GM18868 (cell line): ENCODE data around the gene SIRT6.
"Not testable (repeated sequence)": the region's sequence is repeated elsewhere in the genome, so short reads cannot be mapped to it uniquely, and the experiment has no call there.

Experiments
- ATAC-seq: cut with Tn5 transposase; IDR thresholded peaks from one replicate; pipeline ENCODE4 v1.9.1; 2021; ENCODE audit warnings: mild to moderate bottlenecking, moderate library complexity; ENCODE audit not compliant: unreplicated experiment

SIRT6 gene

DNA sequence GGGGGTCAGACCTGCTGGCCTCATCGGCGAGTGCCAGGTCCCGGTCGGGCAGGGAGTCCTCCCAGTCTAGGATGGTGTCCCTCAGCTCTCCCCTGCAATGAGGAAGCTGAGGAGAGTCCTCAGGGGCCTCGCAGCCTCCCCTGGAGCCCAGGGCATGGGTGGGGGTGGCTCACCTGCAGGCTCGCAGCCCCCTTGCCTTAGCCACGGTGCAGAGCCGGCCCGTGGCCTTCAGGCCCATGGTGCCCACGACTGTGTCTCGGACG is 6.8 kb downstream of the SIRT6 start:
- ATAC-seq: no peak

DNA sequence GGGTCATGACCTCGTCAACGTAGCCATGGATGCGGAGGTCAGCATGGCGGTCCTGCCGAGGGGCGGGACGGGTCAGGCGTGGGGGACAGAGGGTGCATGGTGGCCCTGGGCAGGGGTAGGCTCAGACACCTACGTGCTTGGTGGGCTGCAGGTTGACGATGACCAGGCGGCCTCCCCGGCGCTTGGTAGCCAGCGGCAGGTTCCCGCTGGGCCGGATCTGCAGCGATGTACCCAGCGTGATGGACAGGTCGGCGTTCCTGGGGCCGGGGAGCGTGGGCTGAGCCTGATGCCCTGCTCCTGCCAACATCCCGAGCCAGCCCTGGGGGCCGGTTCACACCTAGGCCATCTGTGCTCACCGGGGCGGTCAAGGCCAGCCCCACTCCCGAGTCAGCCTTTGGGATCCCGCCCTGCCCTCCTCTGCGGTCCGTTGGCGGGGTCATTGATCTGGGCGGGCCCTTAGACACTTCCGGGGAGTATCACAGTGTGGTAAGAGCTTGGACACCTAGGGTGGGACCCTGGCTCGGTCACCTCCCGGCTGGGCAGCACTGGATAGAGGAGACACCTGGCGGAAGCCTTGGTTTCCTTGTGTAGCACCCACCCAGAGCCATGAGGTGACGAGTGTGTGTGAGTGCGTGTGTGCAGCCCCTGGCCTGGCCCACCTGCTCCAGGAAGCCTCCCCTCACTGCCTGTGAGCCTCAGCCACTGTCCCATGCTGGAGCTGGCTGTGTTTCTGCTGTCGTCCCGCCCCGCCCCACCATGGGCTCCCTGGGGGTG is 7.3 kb downstream of the SIRT6 start:
- no peak for ATAC-seq

DNA sequence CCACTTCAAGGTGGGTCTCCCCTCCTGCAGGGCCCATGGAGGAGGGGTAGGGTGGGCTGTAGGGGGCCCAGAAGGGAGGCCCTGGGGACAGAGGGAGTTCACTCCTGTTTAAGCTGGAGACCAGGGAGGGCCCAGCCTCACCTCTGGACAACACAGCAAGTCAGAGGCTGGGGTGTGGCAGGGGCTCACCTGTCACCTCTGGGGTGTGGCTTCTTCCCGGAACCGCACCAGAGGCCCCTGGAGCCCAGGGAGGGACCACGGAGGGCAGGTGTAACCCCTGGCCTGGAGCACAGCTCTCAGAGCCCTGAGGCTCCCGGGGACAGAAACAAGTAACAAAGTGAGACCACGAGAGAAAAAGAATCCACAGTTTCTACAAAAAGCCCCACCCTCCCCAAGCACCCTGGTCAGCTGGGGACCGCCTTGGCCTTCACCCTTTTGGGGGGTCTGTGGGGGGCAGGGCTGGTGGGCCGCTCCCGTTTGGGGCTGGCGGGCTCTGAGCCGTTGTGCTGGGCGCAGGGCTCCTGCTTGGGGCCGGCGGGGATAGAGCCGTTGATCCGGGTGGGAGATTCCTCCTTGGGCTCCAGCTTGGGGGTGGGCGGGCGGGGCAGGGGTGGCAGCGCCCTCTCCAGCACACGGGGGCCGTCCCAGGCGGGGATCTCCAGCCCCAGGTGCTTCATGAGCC is 8.0 kb downstream of the SIRT6 start:
- no peak for ATAC-seq

DNA sequence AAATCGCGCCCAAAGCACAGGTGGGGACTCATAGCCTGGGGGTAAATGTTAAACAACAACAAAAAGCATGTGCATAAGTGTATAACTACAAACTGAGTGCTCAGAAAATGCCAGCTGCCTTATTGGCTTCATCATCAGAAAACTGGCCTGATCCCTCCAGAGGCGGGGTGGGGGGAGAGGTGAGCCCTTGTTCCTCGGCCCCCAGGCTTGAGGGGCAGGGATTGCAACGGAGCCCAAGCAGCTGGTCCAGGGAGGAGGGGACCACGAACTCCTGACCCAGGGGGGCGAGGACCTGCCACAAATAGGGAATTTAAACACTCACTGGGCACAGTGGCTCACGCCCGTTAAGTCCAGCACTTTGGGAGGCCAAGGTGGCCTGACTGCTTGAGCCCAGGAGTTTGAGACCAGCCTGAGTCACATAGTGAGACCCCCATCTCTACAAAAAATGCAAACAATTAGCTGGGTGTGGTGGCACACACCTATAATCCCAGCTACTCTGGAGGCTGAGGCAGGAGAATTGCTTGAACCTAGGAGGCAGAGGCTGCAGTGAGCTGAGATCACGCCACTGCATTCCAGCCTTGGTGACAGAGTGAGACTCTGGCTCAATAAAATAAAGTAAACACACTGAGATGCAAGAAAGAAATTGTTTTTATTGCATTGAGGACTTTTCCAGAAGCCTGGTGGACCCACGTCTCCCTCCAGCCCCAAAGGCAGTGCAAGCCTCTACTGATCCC is 8.7 kb downstream of the SIRT6 start:
- no peak for ATAC-seq

DNA sequence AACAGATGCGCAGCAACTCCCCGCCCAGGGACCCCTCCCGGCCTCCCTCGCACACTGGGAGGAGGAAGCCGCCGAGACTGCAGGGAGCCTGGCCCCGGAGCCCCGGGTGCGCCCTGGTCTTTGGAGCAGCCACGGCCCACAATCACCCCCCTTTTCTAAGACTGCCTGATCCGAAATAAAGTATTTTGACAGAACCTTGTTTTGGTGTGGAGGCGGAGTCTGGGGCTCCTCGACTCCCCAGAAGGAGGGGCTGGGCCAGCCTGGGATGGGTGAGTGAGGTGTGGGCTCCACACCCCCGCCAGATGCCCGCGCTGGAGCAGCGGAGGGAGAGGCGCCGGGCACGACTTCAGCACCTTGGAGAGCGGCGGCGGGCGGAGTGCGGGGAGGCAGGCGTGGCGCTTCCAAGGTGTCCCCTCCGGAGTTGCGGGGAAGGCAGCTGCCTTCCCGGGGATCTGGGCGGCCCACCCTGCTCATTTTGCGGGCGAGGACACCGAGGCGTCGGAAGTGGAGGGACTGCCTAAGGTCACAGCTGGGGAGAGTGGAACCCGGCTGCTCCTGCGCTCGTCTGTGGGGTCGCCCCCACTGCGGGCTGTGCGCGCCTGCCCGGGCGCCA is 9.4 kb downstream of the SIRT6 start:
- ATAC-seq: no peak

DNA sequence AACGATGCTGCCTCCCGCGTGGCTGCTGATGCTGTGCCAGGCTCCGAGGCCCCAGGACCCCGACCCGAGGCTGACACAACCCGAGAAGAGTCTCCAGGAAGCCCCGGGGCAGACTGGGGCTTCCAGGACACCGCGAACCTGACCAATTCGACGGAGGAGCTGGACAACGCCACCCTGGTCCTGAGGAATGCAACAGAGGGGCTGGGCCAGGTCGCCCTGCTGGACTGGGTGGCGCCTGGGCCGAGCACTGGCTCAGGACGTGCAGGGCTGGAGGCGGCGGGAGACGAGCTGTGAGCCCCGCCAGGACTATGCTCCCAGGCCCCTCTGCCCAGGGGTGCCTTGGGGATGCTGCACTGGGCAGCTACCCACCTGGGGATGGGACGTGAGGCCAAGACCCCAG is 10.7 kb downstream of the SIRT6 start:
- no peak for ATAC-seq

DNA sequence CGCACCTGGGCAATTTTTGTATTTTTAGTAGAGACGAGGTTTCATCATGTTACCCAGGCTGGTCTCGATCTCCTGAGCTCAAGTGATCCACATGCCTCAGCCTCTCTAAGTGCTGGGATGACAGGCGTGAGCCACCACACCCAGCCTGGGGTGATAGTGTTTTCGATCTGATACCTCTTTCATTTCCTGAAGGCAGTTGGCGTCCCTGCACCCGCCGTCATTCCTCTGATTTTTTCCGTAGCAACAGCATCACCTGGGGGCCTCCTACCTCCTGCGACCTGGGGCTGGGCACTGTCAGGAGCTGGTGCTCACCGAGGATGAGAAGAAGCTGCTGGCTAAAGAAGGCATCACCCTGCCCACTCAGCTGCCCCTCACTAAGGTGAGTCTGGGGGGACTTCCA is 18.1 kb downstream of the SIRT6 start:
- ATAC-seq: no peak

DNA sequence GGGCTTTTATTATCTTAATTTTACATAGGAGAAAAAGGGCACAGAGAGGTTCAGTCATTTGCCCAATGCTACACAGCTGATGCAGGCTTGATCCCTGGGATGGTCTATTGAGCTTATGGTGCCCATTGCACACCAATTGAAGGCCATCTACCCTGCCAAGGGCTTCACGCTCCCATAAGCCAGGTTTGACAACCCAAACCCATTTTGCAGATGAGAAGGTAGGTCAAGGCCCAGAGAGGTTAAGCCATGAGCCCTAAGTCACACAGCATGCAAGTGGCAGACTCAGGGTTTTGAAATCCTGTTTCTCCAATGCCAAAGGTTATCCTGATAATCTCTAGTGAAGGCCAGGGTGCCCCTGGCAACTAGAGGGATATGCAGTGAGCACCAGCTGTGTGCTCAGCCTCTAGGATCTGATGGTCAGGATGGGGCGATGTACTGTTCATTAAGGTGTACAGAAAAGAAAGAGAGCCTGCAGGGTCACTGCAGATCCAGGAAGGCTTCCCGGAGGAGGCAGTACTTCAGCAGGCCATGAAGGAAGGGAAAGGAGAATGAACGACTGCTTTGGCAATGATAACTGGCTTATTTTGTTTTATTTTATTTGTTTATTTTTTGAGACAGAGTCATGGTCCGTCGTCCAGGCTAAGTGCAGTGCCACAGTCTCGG is 20.8 kb downstream of the SIRT6 start:
- no peak for ATAC-seq

DNA sequence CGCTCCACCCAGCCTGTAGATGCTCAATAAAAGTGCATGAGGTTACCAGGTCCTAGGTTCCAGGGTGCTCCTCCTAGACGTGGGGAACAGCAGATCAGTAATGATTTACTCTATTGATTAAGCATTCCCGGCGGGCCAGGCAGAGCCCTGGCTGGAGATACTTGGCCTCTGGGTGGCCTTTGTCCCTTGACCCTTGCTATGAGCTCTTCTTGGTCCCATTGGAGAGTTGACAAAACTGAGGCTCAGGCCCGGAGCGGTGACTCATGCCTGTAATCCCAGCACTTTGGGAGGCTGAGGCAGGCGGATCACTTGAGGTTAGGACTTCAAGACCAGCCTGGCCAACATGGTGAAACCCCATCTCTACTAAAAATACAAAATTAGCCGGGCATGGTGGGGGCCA is 24.4 kb downstream of the SIRT6 start:
- not testable (repeated sequence) for ATAC-seq

DNA sequence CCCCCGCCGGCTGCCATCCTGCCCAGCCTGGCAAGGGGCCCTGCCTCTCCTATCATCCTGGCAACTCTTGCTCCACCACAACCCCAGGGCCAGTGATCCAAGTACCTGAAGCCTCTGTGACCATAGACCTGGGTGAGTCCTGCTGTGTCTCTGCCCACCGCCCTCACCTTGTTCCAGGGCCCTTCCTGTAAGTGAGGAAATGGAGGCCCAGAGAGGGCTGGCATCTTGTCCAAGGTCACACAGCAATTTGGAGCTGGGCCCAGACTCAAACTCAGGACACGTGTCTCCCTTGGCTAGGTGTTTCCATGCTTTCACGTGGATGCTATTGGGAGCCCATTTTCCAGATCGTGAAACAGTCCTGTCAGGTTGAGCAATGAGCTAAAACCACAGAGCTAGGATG is 25.2 kb downstream of the SIRT6 start:
- ATAC-seq: no peak

DNA sequence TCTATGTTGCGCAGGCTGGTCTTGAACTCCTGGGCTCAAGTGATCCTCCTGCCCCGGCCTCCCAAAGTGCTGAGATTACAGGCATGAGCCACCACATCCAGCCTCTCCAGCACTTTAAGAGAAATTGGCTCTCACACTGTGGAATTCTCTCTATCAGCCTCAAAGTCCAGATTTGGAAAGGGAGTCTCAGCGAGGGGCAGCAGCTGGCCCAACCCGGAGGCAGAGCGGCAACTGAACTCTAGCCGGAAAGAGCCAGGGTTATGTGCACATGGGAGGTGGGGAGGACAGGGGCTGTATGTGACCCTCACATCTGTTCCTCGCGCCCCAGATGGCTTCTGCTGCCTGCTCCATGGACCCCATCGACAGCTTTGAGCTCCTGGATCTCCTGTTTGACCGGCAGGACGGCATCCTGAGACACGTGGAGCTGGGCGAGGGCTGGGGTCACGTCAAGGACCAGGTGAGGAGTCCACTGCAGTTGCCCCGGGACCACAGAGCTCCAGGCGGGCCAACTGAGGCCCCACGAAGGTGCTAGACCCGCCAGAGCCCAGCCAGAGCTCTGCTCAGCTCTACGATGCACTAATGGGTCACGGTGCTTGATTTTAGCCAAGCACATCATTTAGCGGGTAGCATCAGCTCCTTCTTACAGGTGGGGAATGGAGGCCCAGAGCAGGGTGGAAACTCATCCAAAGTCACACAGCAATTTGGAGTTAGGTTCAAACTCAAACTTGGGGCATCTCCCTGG is 27.6 kb downstream of the SIRT6 start:
- ATAC-seq: no peak

DNA sequence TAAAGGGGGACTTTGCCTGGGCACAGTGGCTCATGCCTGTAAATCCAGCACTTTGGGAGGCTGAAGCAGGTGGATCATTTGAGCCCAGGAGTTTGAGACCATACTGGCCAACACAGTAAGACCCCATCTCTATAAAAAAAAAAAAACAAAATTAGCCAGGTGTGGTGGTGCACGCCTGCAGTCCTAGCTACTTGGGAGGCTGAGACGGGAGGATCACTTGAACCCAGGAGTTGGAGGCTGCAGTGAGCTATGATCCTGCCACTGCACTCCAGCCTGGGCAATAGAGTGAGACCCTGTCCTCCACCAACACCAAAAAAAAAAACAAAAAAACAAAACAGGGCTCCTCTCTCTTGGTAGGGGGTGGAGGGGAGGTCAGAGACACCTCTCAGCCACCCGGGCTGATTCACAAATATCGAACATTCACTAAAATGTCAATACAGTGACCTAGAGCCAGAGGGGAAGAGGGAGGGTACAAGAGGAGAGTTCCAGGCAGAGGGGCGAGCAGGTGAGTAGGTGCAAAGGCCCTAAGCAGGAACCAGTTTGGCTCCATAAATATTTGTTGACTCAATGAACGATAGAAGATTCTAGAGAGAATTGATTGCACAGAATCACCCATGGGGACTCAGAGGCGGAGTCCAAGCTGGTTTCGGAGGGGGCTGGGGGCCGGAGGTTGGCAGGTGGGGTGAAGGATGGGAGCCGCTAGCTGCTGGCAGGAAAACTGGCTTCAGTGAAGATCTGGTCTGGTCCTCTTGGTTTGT is 29.9 kb downstream of the SIRT6 start:
- ATAC-seq: no peak

DNA sequence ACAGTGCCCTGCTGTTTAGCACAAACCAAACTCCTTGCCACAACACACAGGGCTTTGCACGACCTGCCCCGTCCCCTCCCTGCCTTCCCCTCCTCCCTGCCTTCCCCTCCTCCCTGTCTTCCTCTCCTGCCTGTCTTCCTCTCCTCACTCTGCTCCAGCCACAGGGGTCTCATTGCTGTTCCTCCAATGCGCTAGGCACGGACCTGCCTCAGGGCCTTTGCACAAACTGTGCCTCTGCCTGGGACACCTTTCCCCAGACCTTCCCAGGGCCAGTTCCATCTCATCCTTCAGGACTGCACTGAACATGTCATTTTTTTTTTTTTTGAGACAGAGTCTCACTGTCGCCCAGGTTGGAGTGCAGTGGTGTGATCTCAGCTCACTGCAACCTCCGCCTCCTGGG is 30.7 kb downstream of the SIRT6 start:
- no peak for ATAC-seq

DNA sequence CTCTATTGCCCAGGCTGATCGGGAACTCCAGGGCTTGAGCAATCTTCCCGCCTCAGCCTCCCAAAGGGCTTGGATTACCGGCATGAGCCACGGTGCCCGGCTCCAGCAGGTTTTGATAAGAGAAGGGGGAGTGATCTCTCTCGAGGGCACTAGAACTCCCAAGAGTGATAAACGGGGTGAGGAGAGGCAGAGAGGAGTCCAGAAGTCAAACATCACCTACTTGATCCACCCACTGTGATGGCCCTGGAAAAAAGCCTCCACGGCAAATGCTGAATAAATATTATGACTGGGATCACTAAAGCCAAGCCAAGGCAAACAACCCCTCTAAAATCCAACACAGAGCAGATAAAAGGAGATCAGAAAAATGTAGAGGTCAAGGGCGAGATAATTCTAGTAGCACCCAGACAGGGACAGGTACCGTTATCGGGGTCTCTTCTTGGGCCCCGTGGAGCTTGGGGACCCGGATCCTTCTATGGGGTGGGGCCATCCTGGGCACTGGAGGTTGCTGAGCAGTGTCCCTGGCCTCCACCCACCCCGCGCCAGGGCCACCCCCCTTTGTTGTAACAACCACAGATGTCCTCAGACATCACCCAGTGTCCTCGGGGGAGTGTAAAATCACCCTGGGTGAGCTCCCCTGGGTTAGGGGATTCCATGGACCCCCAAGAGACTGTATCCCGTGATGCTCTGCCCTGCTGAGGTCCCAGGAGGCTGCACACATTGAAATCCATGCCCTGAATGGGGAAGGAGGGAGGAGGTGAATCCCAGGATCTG is 32.7 kb downstream of the SIRT6 start:
- ATAC-seq: no peak

DNA sequence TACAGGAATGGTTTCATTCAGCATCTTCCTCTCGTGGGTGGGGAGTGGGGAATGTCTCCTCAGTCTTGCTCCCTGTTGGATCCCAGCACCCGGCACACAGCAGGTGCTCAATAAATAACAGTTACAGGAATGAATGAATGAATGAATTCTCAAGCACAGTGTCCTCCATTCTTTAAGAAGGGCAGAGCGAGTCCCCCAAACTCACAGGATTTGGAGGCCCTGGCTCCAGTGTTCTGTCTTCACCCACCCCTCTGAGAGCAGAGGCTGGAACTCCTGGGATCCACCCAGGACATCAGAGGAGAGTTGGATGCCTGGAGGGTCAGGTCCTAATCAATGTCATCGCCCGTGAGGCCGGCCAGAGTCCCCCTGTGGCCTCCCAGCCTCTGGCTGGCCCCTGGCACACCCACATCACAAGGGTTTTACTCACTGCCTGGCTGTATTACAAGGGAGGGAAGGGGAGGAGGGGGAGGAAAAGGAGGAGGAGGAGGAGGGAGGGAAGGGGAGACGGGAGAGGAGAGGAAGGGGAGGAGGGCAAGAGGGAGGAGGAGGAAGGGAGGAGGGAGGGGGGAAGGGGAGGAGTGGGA is 37.6 kb downstream of the SIRT6 start:
- ATAC-seq: no peak

DNA sequence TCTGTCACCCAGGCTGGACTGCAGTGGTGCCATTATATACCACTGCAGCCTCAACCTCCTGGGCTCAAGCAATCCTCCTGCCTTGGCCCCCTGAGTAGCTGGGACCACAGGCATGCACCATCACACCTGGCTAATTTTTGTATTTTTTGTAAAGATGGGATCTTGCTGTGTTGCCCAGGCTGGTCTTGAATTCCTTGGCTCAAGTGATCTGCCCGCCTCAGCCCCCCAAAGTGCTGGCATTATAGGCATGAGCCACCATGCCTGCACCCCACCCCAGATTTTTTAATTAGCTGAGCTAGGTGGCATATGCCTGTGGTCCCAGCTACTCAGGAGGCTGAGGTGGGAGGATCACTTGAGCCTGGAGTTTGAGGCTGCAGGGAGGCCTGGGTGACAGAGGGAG is 39.4 kb downstream of the SIRT6 start:
- not testable (repeated sequence) for ATAC-seq

DNA sequence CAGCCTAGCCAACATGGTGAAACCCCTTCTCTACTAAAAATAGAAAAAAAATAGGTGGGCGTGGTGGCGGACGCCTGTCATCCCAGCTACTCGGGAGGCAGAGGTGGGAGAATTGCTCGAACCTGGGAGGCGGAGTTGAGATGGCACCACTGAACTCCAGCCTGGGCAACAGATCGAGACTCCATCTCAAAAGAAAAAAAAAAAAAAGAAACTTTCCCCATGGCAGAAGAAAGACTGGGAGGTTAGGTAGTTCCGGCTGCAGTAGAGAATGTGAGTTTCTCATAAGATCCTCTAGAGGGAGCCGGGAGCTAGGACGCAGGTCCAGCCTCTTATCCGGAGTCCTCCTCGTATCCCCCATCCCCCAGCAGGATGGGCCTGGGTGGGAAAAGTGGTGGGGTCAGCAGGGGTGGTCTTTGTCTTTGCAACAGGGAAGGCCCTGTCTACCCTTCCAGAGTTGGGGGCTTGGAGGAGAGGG is 42.1 kb downstream of the SIRT6 start:
- no peak for ATAC-seq

DNA sequence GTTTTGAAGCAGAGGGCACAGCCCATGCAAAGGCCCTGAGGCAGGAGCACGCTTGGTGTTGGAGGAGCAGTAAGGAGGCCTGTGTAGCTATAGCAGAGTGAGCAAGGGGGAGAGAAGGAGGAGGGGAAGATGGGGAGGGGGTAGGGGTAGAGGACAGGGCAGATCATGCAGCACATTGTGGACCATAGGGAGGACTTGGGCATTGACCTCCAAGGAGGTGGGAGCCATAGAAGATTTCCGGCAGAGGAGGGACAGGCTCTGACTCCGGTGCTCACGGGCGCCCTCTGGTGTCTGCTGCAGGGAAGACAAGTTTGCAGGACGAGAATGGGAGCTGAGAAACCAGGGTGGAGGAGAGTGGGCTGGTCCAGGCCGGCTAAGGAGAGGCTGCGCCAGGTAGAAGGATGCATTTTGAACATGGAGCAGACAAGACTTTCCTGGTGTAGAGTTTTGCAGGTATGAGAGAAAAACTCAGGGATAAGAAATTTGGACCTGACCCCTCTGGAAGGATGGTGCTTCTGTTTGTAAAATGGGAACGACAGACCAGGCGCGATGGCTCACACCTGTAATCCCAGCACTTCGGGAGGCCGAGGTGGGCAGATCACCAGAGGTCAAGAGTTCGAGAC is 42.6 kb downstream of the SIRT6 start:
- ATAC-seq: no peak
